ENCODE data around the gene NUP93.

NUP93 gene

GRCh38 chr16:56781528-56781961 lies 51.6 kb downstream of the NUP93 start:
- no peak for TF ChIP-seq EZH2 (IDR thresholded peaks at IDR 0.05; ENCODE audit: borderline replicate concordance, low read depth, low read length, severe bottlenecking)
- no peak for TF ChIP-seq CTCF (IDR thresholded peaks at IDR 0.05; ENCODE audit: borderline replicate concordance, extremely low read depth, low read length, poor library complexity, severe bottlenecking)
- no peak for ATAC-seq (ENCODE audit: insufficient read depth, low read depth)
- Histone ChIP-seq H3K36me3 (ENCODE audit: insufficient read depth, low read length) (0 out of 2 replicates have a peak, but pooled peaks cover 3% of the 10 kb centered on the region), H2AFZ (ENCODE audit: low read depth, low read length) (no peak overlapping the region), H3K27me3 (ENCODE audit: insufficient read depth, low read length, poor library complexity) (no peaks in the 10 kb centered on the region), H3K79me2 (ENCODE audit: insufficient read depth, low read length) (peaks cover 73% of the 10 kb centered on the region), H3K4me2 (ENCODE audit: insufficient read depth, low read length) (no peak overlapping the region), H3K27ac (ENCODE audit: low read length) (peak overlapping the region; percentile 33), H3K4me3 (ENCODE audit: low read depth in 1 of 2, low read length in 2 of 2) (no peak overlapping the region), H3K4me1 (ENCODE audit: insufficient read depth, low read length) (peaks cover 39% of the 10 kb centered on the region), H4K20me1 (ENCODE audit: insufficient read depth, low read length) (peaks cover 23% of the 10 kb centered on the region; the same call in 1 of the 2 replicates), H3K9me3 (ENCODE audit: insufficient read depth, low read length, severe bottlenecking) (no peaks in the 10 kb centered on the region), H3K9ac (ENCODE audit: low read depth, low read length) (no peak overlapping the region)
- no peak for DNase-seq

GRCh38 chr16:56783344-56783743 lies 53.4 kb downstream of the NUP93 start:
- DNase-seq (no peak), ATAC-seq (ENCODE audit: insufficient read depth, low read depth) (no peak)
- H3K27me3 ChIP-seq (ENCODE audit: insufficient read depth, low read length, poor library complexity), result no peaks in the 10 kb centered on the region
- no peak overlapping the region for H3K4me3 ChIP-seq (ENCODE audit: low read depth in 1 of 2, low read length in 2 of 2)
- H3K79me2 ChIP-seq (ENCODE audit: insufficient read depth, low read length), result peaks cover 73% of the 10 kb centered on the region
- no peak overlapping the region for H3K9ac ChIP-seq (ENCODE audit: low read depth, low read length)
- H3K9me3 ChIP-seq (ENCODE audit: insufficient read depth, low read length, severe bottlenecking), result no peaks in the 10 kb centered on the region
- no peak overlapping the region for H3K27ac ChIP-seq (ENCODE audit: low read length)
- H2AFZ ChIP-seq (ENCODE audit: low read depth, low read length), result no peak overlapping the region
- TF ChIP-seq EZH2 (IDR thresholded peaks at IDR 0.05; ENCODE audit: borderline replicate concordance, low read depth, low read length, severe bottlenecking) (no peak), CTCF (IDR thresholded peaks at IDR 0.05; ENCODE audit: borderline replicate concordance, extremely low read depth, low read length, poor library complexity, severe bottlenecking) (no peak)
- peaks cover 35% of the 10 kb centered on the region for H3K4me1 ChIP-seq (ENCODE audit: insufficient read depth, low read length)
- peaks cover 28% of the 10 kb centered on the region; the same call in 1 of the 2 replicates for H4K20me1 ChIP-seq (ENCODE audit: insufficient read depth, low read length)
- no peak overlapping the region for H3K4me2 ChIP-seq (ENCODE audit: insufficient read depth, low read length)
- H3K36me3 ChIP-seq (ENCODE audit: insufficient read depth, low read length), result 0 out of 2 replicates have a peak, but pooled peaks cover 9% of the 10 kb centered on the region

GRCh38 chr16:56785317-56785716 lies 55.4 kb downstream of the NUP93 start:
- Histone ChIP-seq H3K9ac (ENCODE audit: low read depth, low read length) (no peak overlapping the region), H3K36me3 (ENCODE audit: insufficient read depth, low read length) (0 out of 2 replicates have a peak, but pooled peaks cover 9% of the 10 kb centered on the region), H3K9me3 (ENCODE audit: insufficient read depth, low read length, severe bottlenecking) (no peaks in the 10 kb centered on the region), H3K4me1 (ENCODE audit: insufficient read depth, low read length) (peaks cover 16% of the 10 kb centered on the region), H3K79me2 (ENCODE audit: insufficient read depth, low read length) (peaks cover 74% of the 10 kb centered on the region), H2AFZ (ENCODE audit: low read depth, low read length) (no peak overlapping the region), H3K27ac (ENCODE audit: low read length) (no peak overlapping the region), H4K20me1 (ENCODE audit: insufficient read depth, low read length) (peaks cover 17% of the 10 kb centered on the region; the same call in 1 of the 2 replicates), H3K4me3 (ENCODE audit: low read depth in 1 of 2, low read length in 2 of 2) (no peak overlapping the region), H3K27me3 (ENCODE audit: insufficient read depth, low read length, poor library complexity) (no peaks in the 10 kb centered on the region), H3K4me2 (ENCODE audit: insufficient read depth, low read length) (no peak overlapping the region)
- DNase-seq (no peak), ATAC-seq (ENCODE audit: insufficient read depth, low read depth) (no peak)
- TF ChIP-seq EZH2 (IDR thresholded peaks at IDR 0.05; ENCODE audit: borderline replicate concordance, low read depth, low read length, severe bottlenecking) (no peak), CTCF (IDR thresholded peaks at IDR 0.05; ENCODE audit: borderline replicate concordance, extremely low read depth, low read length, poor library complexity, severe bottlenecking) (no peak)

Measured in DND-41 (cell line).